Loucy (cell line): ENCODE results near the gene SH3PXD2A.

Experiments used
- H2AFZ ChIP-seq: fragments of 200-600 bp; sonication (generic); 2 replicates; pipeline ENCODE4 v1.6.0; 2016; ENCODE audit warnings: antibody characterized with exemption, mild to moderate bottlenecking, low read length, moderate library complexity
- H3F3A ChIP-seq: fragments of 200-600 bp; 2 replicates; pipeline ENCODE4 v1.6.0; 2016; ENCODE audit warnings: antibody characterized with exemption, low read depth, mild to moderate bottlenecking
- H3K27me3 ChIP-seq: fragments of 200-600 bp; sonication (generic); 2 replicates; pipeline ENCODE4 v1.6.1; 2014; ENCODE audit warnings: low read length, mild to moderate bottlenecking; ENCODE audit not compliant: insufficient read depth, poor library complexity, severe bottlenecking
- H3K36me3 ChIP-seq: fragments of 200-600 bp; sonication (generic); 2 replicates; pipeline ENCODE4 v1.6.1; 2016; ENCODE audit warnings: low read length; ENCODE audit not compliant: insufficient read depth
- H3K4me1 ChIP-seq: fragments of 200-600 bp; sonication (generic); 2 replicates; pipeline ENCODE4 v1.5.1; 2014; ENCODE audit warnings: low read length, mild to moderate bottlenecking; ENCODE audit not compliant: insufficient read depth, poor library complexity, severe bottlenecking
- H3K4me2 ChIP-seq: fragments of 200-600 bp; sonication (generic); 2 replicates; pipeline ENCODE4 v1.6.0; 2014; ENCODE audit warnings: antibody characterized with exemption, low read length, low read depth, mild to moderate bottlenecking; ENCODE audit not compliant: poor library complexity, severe bottlenecking
- H3K4me3 ChIP-seq: fragments of 200-600 bp; sonication (generic); 2 replicates; pipeline ENCODE4 v1.5.1; 2014; ENCODE audit warnings: low read length, mild to moderate bottlenecking, mixed read lengths; ENCODE audit not compliant: poor library complexity, severe bottlenecking
- H3K79me2 ChIP-seq: fragments of 200-600 bp; sonication (generic); 2 replicates; pipeline ENCODE4 v1.6.1; 2014; ENCODE audit warnings: low read length; ENCODE audit not compliant: insufficient read depth
- H3K9ac ChIP-seq: fragments of 200-600 bp; sonication (generic); 2 replicates; pipeline ENCODE4 v1.6.0; 2014; ENCODE audit warnings: mild to moderate bottlenecking, low read depth, low read length, moderate library complexity; ENCODE audit not compliant: poor library complexity, severe bottlenecking
- H3K9me2 ChIP-seq: fragments of 200-600 bp; sonication (generic); replicated peaks from 2 replicates; pipeline ENCODE4 v1.6.1; 2016; ENCODE audit warnings: low read depth, low read length, mixed read lengths
- H3K9me3 ChIP-seq: fragments of 200-600 bp; sonication (generic); 2 replicates; pipeline ENCODE4 v1.6.1; 2014; ENCODE audit warnings: mild to moderate bottlenecking, antibody characterized with exemption, low read length, low read depth; ENCODE audit not compliant: insufficient read depth
- H4K20me1 ChIP-seq: fragments of 200-600 bp; sonication (generic); 2 replicates; pipeline ENCODE4 v1.6.0; 2014; ENCODE audit warnings: antibody characterized with exemption, low read length, mild to moderate bottlenecking; ENCODE audit not compliant: insufficient read depth, poor library complexity, severe bottlenecking
- EZH2phosphoT487 ChIP-seq: fragments of 200-600 bp; IDR thresholded peaks from 2 replicates; pipeline ENCODE4 v1.6.1; 2018; ENCODE audit warnings: antibody characterized with exemption, mild to moderate bottlenecking, moderate library complexity, borderline replicate concordance
- TF ChIP-seq, protein P1 (sequence below): fragments of 200-600 bp; sonication (generic); conservative IDR thresholded peaks from 2 replicates; pipeline ENCODE4 v1.5.1; 2014; ENCODE audit warnings: mild to moderate bottlenecking, antibody characterized with exemption, low read length

Gene SH3PXD2A

DNA sequence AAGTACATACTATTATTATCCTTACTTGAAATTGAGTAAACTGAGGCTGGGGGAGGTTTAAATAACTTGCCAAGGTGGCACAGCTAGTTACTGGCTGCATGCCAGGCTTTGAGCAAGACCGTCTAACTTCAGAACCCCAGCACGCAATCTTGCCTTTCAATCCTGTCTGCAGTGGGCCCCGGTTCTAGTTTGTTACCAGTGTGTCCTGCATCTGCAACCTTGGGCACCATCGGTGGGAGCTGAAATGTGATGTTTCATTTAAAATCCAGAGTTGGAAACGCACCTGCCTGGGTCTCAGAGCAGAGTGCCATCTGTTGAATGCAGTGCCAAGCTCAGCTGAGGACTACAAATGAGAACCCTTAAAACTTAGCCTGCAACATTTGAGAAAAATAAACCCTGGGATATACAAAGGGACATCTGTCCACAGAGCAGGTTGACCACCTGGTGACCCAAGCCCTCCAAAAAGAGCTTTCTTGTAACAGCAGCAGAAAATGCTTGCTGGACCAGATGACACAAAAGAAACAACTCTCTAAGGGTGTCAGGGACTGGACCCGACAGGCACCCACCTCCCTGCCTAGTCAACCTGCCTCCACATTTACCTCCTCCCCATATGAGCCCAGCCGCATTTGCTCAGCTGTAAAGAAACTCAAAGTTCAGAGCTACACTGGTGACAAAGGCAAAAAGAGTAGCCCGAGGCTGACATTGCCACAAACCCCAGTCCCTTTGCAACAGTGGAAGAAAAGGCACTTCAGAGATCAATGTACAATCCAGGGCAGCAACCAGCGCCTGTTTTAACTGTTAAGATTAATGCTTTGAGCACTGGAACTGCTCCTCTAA lies 1.7 kb downstream of the SH3PXD2A start:
- H3F3A ChIP-seq = no peaks in the 10 kb centered on the region
- peak overlapping the region; percentile 74 for H3K9ac ChIP-seq
- no peaks in the 10 kb centered on the region for H3K27me3 ChIP-seq
- H4K20me1 ChIP-seq = peaks cover 9% of the 10 kb centered on the region
- TF ChIP-seq EZH2phosphoT487 = no peak
- TF ChIP-seq, protein P1, sequence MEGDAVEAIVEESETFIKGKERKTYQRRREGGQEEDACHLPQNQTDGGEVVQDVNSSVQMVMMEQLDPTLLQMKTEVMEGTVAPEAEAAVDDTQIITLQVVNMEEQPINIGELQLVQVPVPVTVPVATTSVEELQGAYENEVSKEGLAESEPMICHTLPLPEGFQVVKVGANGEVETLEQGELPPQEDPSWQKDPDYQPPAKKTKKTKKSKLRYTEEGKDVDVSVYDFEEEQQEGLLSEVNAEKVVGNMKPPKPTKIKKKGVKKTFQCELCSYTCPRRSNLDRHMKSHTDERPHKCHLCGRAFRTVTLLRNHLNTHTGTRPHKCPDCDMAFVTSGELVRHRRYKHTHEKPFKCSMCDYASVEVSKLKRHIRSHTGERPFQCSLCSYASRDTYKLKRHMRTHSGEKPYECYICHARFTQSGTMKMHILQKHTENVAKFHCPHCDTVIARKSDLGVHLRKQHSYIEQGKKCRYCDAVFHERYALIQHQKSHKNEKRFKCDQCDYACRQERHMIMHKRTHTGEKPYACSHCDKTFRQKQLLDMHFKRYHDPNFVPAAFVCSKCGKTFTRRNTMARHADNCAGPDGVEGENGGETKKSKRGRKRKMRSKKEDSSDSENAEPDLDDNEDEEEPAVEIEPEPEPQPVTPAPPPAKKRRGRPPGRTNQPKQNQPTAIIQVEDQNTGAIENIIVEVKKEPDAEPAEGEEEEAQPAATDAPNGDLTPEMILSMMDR = no peak
- peak overlapping the region; percentile 77; the same call in 1 of the 2 replicates for H2AFZ ChIP-seq
- peak overlapping the region; percentile 89 for H3K4me2 ChIP-seq
- peak overlapping the region; percentile 82 for H3K4me3 ChIP-seq
- H3K79me2 ChIP-seq = peaks cover 61% of the 10 kb centered on the region
- no peaks in the 10 kb centered on the region for H3K9me2 ChIP-seq
- no peaks in the 10 kb centered on the region for H3K36me3 ChIP-seq
- H3K4me1 ChIP-seq = peaks cover 57% of the 10 kb centered on the region
- H3K9me3 ChIP-seq = no peaks in the 10 kb centered on the region

DNA sequence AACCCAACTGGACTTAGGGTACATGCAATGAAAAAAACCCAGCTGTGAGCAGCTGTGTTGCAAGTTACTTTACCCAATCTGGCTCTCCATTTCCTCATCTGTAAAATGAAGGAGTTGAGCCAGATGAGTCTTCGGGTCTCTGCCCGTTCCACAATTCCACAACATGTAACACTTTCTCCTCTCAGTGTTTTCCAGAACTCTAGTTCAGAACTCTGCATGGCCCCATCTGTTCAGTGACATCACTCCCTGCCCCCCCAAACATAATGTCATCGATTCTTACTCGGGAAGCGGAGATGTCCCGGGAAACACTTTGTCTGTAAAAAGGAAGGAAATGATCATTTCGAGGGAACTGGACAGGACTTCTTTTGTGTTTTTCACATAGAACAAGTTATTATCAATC lies 2.5 kb downstream of the SH3PXD2A start:
- TF ChIP-seq, protein P1 = no peak
- TF ChIP-seq EZH2phosphoT487 = no peak
- Histone ChIP-seq H4K20me1 (peaks cover 9% of the 10 kb centered on the region), H3K4me3 (peak overlapping the region; percentile 82), H3K9me3 (no peaks in the 10 kb centered on the region), H3K4me2 (peak overlapping the region; percentile 89), H3K27me3 (no peaks in the 10 kb centered on the region), H3K4me1 (peaks cover 65% of the 10 kb centered on the region), H2AFZ (no peak overlapping the region), H3F3A (no peaks in the 10 kb centered on the region), H3K9me2 (no peaks in the 10 kb centered on the region), H3K36me3 (no peaks in the 10 kb centered on the region), H3K9ac (peak overlapping the region; percentile 53), H3K79me2 (peaks cover 67% of the 10 kb centered on the region)

DNA sequence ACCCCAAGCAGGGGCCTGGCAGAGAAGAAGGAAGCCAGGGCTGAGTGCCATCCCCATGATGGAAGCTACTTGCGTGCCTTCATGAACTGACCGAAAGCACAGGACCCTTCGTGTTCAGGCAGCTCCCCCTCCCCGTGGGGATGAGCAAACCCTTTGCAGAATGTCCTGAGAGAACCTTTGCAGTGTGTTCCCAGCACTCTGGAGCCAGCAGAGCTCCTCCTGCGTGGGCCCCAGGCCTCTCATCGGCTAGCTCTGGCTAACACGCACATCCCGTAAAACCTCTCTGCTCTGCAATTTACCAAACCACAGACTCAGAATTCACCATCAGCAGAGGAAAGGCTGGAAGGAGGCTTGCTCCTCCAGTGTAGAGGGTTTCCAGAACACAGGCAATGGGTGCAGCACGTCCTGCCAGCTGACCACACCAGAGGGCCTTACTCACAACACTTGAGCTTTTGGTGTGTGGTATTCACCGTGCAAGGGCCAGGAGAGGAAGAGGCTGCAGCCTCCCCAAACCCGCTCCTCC lies 3.1 kb downstream of the SH3PXD2A start:
- H3K4me1 ChIP-seq = peaks cover 68% of the 10 kb centered on the region
- peak overlapping the region; percentile 82 for H3K4me3 ChIP-seq
- no peaks in the 10 kb centered on the region for H3K36me3 ChIP-seq
- peak overlapping the region; percentile 53 for H3K9ac ChIP-seq
- H3K9me2 ChIP-seq = no peaks in the 10 kb centered on the region
- peaks cover 9% of the 10 kb centered on the region for H4K20me1 ChIP-seq
- TF ChIP-seq, protein P1 = no peak
- no peak for TF ChIP-seq EZH2phosphoT487
- no peaks in the 10 kb centered on the region for H3F3A ChIP-seq
- peak overlapping the region; percentile 89 for H3K4me2 ChIP-seq
- no peak overlapping the region for H2AFZ ChIP-seq
- no peaks in the 10 kb centered on the region for H3K27me3 ChIP-seq
- no peaks in the 10 kb centered on the region for H3K9me3 ChIP-seq
- peaks cover 70% of the 10 kb centered on the region for H3K79me2 ChIP-seq
